ENCODE data around the gene TERF2IP. TPM values are rescaled to one million over a fixed set of nuclear protein-coding genes. Genes with fewer than 3 reads are reported as not detected.
A peak's percentile ranks its signal among the peaks of the same experiment; 100 is the strongest.

Gene TERF2IP
- total and polyA plus RNA-seq, 7 donors = 29.8 to 59.0 (median 56.0) TPM

GRCh38 chr16:75644240-75645012 is 3.1 kb upstream of the TERF2IP start:
- no peak overlapping the region for H3K27ac ChIP-seq
- peaks cover 27% of the 10 kb centered on the region for H3K4me1 ChIP-seq
- ATAC-seq (no peak), DNase-seq (no peak)
- WGBS, 3 donors = 85 to 89% (median 88%) methylated on average over 7 of the region's 7 CpGs
- peak overlapping the region; percentile 22 for H3K4me3 ChIP-seq
- no peak for TF ChIP-seq CTCF (IDR thresholded peaks at IDR 0.05)
- no peaks in the 10 kb centered on the region for H3K9me3 ChIP-seq
- H3K27me3 ChIP-seq (ENCODE audit: insufficient read depth in 3 of 3, low read length in 2 of 3) = no peaks in the 10 kb centered on the region
- intact Hi-C loops (cut with DNase I) = loop anchor here in 1 of 2 donors (5.0 kb wide), 1 partner anchor 77 kb away; the partner anchor contains the start of gene GABARAPL2
- H3K36me3 ChIP-seq (ENCODE audit: insufficient read depth in 1 of 2, low read depth in 1 of 2) = peaks cover 10 to 69% of the 10 kb centered on the region in 2 donors

GRCh38 chr16:75647112-75647491 is 471 bp upstream of the TERF2IP start:
- ATAC-seq = peak; percentile 30 to 53 (median 41)

GRCh38 chr16:75648265-75649076 is 898 bp downstream of the TERF2IP start:
- Histone ChIP-seq H3K4me1 (peaks cover 67% of the 10 kb centered on the region), H3K4me3 (peak overlapping the region; percentile 96), H3K36me3 (ENCODE audit: insufficient read depth in 1 of 2, low read depth in 1 of 2) (peaks cover 0 to 28% of the 10 kb centered on the region in 2 donors), H3K27ac (peak overlapping the region; percentile 98), H3K27me3 (ENCODE audit: insufficient read depth in 3 of 3, low read length in 2 of 3) (no peaks in the 10 kb centered on the region), H3K9me3 (no peaks in the 10 kb centered on the region)
- 0 to 1% (median 1%) methylated on average over 51 to 62 of the region's 62 CpGs for WGBS, 3 donors
- intact Hi-C loops (cut with DNase I) = loop anchor here in 1 of 2 donors (5.0 kb wide), 1 partner anchor 81 kb away; the partner anchor contains the start of gene GABARAPL2
- no peak for TF ChIP-seq CTCF (IDR thresholded peaks at IDR 0.05)
- peak; percentile 59 to 79 (median 71) for ATAC-seq
- peak; percentile 85 to 88 for DNase-seq

More at GRCh38 chr16:75647112-75647491, 471 bp upstream of the TERF2IP start:
- H3K27ac ChIP-seq = peak overlapping the region; percentile 98
- DNase-seq = no peak
- peak overlapping the region; percentile 96 for H3K4me3 ChIP-seq
- H3K36me3 ChIP-seq (ENCODE audit: insufficient read depth in 1 of 2, low read depth in 1 of 2) = peaks cover 2 to 42% of the 10 kb centered on the region in 2 donors
- WGBS, 3 donors = 0 to 2% (median 1%) methylated on average over 18 of the region's 18 CpGs
- no peaks in the 10 kb centered on the region for H3K9me3 ChIP-seq
- peaks cover 53% of the 10 kb centered on the region for H3K4me1 ChIP-seq
- no peak for TF ChIP-seq CTCF (IDR thresholded peaks at IDR 0.05)
- no peaks in the 10 kb centered on the region for H3K27me3 ChIP-seq (ENCODE audit: insufficient read depth in 3 of 3, low read length in 2 of 3)
- intact Hi-C loops (cut with DNase I) = loop anchor here in 1 of 2 donors (5.0 kb wide), 1 partner anchor 80 kb away; the partner anchor contains the start of gene GABARAPL2

GRCh38 chr16:75653922-75654321 is 6.3 kb downstream of the TERF2IP start:
- Histone ChIP-seq H3K9me3 (no peaks in the 10 kb centered on the region), H3K4me3 (no peak overlapping the region), H3K4me1 (peaks cover 44% of the 10 kb centered on the region), H3K36me3 (ENCODE audit: insufficient read depth in 1 of 2, low read depth in 1 of 2) (peaks cover 10 to 50% of the 10 kb centered on the region in 2 donors), H3K27ac (peak overlapping the region; percentile 6), H3K27me3 (ENCODE audit: insufficient read depth in 3 of 3, low read length in 2 of 3) (no peaks in the 10 kb centered on the region)
- intact Hi-C loops (cut with DNase I) = no loop called here
- 37 to 58% (median 51%) methylated on average over 1 of the region's 1 CpG for WGBS, 3 donors
- DNase-seq = no peak
- no peak for ATAC-seq
- no peak for TF ChIP-seq CTCF (IDR thresholded peaks at IDR 0.05)
